Astrocyte of the cerebellum (primary cell): ENCODE results near the gene TGFB1I1.

ENCODE experiments used
- DNase-seq: peaks from one replicate; pipeline ENCODE4 v3.0.0-alpha.2; 2011; ENCODE audit warnings: low read depth
- H3K4me3 ChIP-seq: 2 replicates; pipeline ENCODE4 v1.5.1; 2011; ENCODE audit warnings: mild to moderate bottlenecking, low read depth, low read length, moderate library complexity
- in situ Hi-C: cut with HindIII; loops from 2 replicates; pipeline ENCODE4 v1.10.0; 2017; ENCODE audit warnings: low sequenced_read_pairs
- TF ChIP-seq, protein P1 (sequence below): IDR thresholded peaks from 2 replicates; pipeline ENCODE4 v1.5.1; 2012; ENCODE audit warnings: low read length, low read depth, moderate library complexity, mild to moderate bottlenecking; ENCODE audit errors: missing control alignments

TGFB1I1 gene

DNA sequence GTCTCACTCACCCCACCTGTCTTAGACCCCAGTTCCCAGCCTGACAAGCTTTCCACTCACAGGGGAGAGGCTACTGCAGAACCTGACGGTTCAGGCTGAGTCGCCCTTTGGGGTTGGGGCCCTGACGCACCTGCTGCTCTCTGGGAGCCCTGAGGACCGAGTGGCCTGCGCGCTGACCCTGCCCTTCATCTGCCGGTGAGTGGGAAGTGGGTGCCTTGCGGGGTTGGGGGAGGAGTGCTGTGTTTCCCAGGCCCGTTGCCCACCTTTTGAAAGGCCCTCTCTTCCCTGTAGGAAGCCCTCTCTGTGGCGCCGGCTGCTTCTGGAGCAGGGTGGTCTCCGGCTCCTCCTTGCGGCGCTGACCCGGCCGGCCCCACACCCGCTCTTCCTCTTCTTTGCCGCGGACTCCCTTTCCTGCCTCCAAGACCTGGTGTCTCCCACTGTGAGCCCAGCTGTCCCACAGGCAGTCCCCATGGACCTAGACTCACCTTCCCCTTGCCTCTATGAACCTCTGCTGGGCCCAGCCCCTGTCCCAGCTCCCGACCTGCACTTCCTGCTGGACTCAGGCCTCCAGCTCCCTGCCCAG, 6.1 kb upstream of the TGFB1I1 start:
- in situ Hi-C loops: no loop called here
- no peak for DNase-seq
- TF ChIP-seq, protein P1, sequence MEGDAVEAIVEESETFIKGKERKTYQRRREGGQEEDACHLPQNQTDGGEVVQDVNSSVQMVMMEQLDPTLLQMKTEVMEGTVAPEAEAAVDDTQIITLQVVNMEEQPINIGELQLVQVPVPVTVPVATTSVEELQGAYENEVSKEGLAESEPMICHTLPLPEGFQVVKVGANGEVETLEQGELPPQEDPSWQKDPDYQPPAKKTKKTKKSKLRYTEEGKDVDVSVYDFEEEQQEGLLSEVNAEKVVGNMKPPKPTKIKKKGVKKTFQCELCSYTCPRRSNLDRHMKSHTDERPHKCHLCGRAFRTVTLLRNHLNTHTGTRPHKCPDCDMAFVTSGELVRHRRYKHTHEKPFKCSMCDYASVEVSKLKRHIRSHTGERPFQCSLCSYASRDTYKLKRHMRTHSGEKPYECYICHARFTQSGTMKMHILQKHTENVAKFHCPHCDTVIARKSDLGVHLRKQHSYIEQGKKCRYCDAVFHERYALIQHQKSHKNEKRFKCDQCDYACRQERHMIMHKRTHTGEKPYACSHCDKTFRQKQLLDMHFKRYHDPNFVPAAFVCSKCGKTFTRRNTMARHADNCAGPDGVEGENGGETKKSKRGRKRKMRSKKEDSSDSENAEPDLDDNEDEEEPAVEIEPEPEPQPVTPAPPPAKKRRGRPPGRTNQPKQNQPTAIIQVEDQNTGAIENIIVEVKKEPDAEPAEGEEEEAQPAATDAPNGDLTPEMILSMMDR: no peak
- no peak overlapping the region for H3K4me3 ChIP-seq

DNA sequence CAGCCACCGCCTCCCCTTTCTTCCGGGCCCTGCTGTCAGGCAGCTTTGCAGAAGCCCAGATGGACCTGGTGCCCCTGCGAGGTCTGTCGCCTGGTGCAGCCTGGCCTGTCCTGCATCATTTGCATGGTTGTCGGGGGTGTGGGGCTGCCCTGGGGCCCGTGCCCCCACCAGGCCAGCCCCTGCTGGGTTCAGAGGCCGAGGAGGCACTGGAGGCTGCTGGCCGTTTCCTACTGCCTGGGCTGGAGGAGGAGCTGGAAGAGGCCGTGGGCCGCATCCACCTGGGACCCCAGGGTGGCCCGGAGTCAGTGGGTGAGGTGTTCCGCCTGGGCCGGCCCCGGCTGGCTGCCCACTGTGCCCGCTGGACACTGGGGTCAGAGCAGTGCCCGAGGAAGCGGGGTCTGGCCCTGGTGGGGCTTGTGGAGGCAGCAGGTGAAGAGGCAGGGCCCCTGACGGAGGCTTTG, 5.5 kb upstream of the TGFB1I1 start:
- DNase-seq: no peak
- in situ Hi-C loops: no loop called here
- H3K4me3 ChIP-seq: no peak overlapping the region
- TF ChIP-seq, protein P1: no peak

DNA sequence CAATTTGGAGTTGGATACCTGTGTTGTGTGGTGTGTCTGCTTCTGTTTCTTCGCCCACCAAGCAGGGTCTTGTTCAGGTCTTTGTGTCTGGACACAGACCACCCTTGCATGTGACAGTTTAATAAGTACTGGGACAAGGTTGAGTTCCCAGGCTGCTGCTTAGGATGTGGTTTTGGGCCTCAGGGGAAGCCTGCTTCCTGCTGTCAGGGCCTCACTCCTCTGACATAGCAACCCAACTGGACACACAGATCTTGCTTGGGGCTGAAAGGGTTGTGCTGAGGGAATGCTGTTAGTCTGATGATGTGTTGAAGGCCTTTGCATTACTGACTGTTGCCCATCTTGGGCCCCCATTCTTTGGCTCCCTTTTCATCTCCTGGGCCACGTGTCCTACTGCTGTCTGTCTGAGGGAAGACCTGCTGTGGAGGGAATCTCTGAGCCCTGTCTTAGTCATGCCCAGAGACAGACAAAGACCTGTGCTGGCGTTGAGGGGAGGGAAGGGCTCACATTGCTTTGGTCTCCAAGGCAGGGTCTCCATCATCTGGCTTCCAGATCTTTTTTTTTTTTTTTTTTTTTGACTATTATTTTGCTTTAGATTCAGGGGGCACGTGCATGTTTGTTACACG, 4.7 kb upstream of the TGFB1I1 start:
- no peak for DNase-seq
- in situ Hi-C loops: no loop called here
- TF ChIP-seq, protein P1: no peak
- no peak overlapping the region for H3K4me3 ChIP-seq

DNA sequence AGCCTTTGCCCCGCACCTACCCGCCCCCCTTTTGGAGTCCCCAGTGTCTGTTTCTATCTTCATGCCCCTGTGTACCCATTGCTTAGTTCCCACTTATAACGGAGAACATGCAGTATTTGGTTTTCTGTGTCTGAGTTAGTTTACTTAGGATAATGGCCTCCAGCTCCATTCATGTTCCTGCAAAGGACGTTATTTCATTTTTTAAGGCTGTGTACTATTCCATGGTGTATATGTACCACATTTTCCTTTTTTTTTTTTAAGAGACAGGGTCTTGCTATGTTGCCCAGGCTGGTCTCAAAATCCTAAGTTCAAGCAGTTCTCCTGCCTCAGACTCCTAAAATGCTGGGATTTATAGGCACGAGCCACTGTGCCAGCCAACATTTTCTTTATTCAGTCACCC, 4.1 kb upstream of the TGFB1I1 start:
- TF ChIP-seq, protein P1: no peak
- no peak overlapping the region for H3K4me3 ChIP-seq
- no peak for DNase-seq
- in situ Hi-C loops: no loop called here

DNA sequence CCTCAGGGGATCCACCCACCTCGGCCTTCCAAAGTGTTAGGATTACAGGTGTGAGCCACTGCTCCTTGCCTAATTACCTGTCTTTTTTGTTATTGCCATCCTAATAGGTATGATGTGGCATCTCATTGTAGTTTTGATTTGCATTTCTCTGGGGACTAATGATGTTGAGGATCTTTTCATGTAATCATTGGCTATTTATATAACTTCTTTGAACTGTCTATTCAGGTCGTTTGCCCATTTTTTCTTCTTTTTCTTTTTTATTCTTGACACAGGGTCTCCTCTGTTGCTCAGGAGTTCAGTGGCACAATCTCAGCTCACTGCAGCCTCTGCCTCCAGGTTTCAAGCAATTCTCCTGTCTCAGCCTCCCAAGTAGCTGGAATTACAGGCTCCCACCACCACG, 1.3 kb upstream of the TGFB1I1 start:
- in situ Hi-C loops: no loop called here
- TF ChIP-seq, protein P1: no peak
- H3K4me3 ChIP-seq: no peak overlapping the region
- no peak for DNase-seq

DNA sequence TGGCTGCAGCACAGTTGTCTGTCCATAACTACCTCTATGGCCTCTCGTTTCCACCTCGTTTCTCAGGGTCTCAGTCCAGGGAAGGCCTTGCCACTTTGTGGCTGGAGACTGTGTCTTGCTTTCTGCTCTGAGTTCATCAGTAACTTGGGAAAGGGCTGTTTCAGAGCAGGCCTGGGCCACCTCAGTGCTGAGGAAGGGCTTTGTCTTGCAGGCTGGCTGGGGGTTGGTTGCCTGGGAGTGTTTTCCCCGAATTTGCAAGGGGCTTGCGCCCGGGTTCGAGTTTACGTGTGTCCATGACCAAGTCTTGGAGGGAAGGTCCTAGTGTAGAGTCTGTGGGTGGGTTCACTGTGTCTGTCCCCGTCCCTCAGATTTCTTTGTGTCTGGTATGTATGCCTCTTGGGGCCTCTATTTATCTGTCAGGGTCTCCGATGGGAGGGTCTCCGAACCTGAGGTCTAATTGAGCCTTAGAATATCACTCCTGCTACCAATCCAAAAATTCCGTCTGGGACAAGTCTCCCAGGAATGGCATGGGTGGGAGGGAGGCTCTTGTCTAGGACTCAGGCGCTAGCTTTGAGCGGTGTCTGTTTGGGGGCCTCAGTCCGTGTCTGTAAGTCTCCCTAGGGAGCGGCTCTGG, 594 bp upstream of the TGFB1I1 start:
- TF ChIP-seq, protein P1: no peak
- H3K4me3 ChIP-seq: peak overlapping the region; percentile 83
- DNase-seq: no peak
- in situ Hi-C loops: no loop called here
